ENCODE data around the gene GIN1.

- no peak for TF ChIP-seq EZH2phosphoT487 (IDR thresholded peaks at IDR 0.05; ENCODE audit: low read length)
- TF ChIP-seq EZH2 (optimal IDR thresholded peaks at IDR 0.05; ENCODE audit: low read depth, low read length): no peak
- no peak for TF ChIP-seq CTCF (IDR thresholded peaks at IDR 0.05; ENCODE audit: low read length)
Measured at GRCh38 chr5:103122242-103122641, 2.3 kb upstream of the GIN1 start.
